Erythroblast (primary cell): ENCODE measurements around the gene EPHA7.

ENCODE experiments used
- GATA1 ChIP-seq: IDR thresholded peaks from 2 replicates; pipeline ENCODE4 v1.6.1; 2011; ENCODE audit warnings: low read depth, mild to moderate bottlenecking, control low read depth, low read length, moderate library complexity
- POLR2A ChIP-seq: IDR thresholded peaks from 2 replicates; pipeline ENCODE4 v1.6.1; 2011; ENCODE audit warnings: mild to moderate bottlenecking, low read length

DNA sequence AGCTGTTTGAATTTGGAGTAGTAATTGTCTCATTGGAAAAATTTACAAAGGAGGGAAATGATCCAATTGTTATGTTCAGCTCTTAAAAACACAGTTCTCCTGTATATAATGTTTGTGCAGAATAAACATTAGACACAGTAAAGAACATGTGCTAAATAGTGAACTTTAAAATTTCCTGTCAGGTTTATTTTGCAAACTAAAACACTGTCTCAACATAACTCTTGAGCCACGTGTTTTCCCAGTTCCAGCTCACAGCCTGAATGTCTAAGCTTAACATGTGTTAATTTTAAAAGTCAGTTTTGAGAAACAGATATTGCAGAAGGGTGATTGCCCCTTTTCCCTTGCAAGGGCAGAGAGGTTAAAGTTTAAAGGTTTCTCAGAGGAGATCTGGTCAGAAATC is 20.6 kb downstream of the EPHA7 start:
- no peak for TF ChIP-seq POLR2A
- TF ChIP-seq GATA1: no peak
